ENCODE measurements around the gene BST2.

Gene BST2

DNA sequence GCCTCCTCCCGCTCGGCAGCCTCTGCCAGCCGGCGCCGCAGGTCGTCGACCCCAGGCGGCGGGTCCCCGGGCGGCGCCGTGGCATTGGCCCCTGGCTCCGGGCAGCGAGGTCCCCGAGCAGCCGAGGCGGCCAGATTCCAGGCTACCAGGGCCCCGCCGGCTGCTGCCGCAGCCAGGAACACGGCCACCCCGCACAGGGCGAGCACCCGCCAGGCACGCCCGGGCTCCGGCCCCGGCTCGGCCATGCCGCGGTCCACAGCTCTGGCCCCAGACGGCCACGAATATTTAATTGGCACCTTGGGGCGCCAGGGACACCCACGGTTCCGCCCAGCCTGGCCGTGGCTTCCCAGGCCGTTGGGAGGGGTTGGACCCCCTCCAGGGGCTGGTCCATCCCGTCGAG is 11.5 kb downstream of the BST2 start, which contains the start of gene CCDC194:
TSS of gene CCDC194 (minus strand) at position 283 of the 400 bp plus-strand sequence. CDS start at position 245, 38 bp downstream.
- H3K79me2 ChIP-seq (ENCODE audit: insufficient read depth, low read depth) = no peaks in the 10 kb centered on the region
- H2AFZ ChIP-seq (ENCODE audit: low read depth) = no peak within 1 kb of the TSS
- no peak within 1 kb of the TSS for H3K9ac ChIP-seq
- H3K4me2 ChIP-seq = peak within 1 kb of the TSS; percentile 95; the same call in 1 of the 2 replicates
- no peaks in the 10 kb centered on the region for H4K20me1 ChIP-seq (ENCODE audit: insufficient read depth)
- TF ChIP-seq, protein P1, sequence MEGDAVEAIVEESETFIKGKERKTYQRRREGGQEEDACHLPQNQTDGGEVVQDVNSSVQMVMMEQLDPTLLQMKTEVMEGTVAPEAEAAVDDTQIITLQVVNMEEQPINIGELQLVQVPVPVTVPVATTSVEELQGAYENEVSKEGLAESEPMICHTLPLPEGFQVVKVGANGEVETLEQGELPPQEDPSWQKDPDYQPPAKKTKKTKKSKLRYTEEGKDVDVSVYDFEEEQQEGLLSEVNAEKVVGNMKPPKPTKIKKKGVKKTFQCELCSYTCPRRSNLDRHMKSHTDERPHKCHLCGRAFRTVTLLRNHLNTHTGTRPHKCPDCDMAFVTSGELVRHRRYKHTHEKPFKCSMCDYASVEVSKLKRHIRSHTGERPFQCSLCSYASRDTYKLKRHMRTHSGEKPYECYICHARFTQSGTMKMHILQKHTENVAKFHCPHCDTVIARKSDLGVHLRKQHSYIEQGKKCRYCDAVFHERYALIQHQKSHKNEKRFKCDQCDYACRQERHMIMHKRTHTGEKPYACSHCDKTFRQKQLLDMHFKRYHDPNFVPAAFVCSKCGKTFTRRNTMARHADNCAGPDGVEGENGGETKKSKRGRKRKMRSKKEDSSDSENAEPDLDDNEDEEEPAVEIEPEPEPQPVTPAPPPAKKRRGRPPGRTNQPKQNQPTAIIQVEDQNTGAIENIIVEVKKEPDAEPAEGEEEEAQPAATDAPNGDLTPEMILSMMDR (conservative IDR thresholded peaks at IDR 0.05; ENCODE audit: low read depth, low read length) = no peak
- peaks cover 24% of the 10 kb centered on the region for H3K4me1 ChIP-seq (ENCODE audit: low read depth, poor library complexity, severe bottlenecking)
- H3K4me3 ChIP-seq (IDR thresholded peaks at IDR 0.05; ENCODE audit: insufficient read depth, low read depth, low read length) = no peak within 1 kb of the TSS
- H3K27me3 ChIP-seq (ENCODE audit: insufficient read depth, low read depth) = peaks cover 13% of the 10 kb centered on the region; the same call in 1 of the 2 replicates
- no peaks in the 10 kb centered on the region for H3K36me3 ChIP-seq (ENCODE audit: insufficient read depth)
- no peak within 1 kb of the TSS for H3K27ac ChIP-seq

DNA sequence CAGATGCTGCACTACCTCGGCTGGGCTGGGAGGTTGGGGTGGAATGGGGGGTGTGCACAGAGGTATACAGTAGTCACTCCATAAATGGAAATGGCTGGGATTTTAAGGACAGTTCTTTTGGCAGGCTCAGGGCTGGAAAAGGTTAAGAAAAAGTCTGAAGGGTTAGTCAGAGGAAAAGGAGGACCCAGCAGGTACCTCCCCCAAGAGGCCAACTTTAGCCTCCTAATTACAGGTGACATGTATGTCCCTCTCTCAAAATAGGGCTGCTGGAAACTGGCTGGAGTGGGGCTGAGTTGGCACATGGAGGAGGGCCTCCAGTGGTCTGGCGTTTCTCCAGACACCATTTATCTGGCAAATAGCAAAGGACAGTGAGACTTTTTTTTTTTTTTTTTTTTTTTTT is 12.4 kb downstream of the BST2 start:
- peak overlapping the region; percentile 95 for H3K4me2 ChIP-seq
- peaks cover 21% of the 10 kb centered on the region; the same call in 1 of the 2 replicates for H3K27me3 ChIP-seq (ENCODE audit: insufficient read depth, low read depth)
- no peaks in the 10 kb centered on the region for H4K20me1 ChIP-seq (ENCODE audit: insufficient read depth)
- no peak overlapping the region for H3K27ac ChIP-seq
- no peak overlapping the region for H3K4me3 ChIP-seq (IDR thresholded peaks at IDR 0.05; ENCODE audit: insufficient read depth, low read depth, low read length)
- no peak overlapping the region for H2AFZ ChIP-seq (ENCODE audit: low read depth)
- H3K9ac ChIP-seq = no peak overlapping the region
- no peaks in the 10 kb centered on the region for H3K36me3 ChIP-seq (ENCODE audit: insufficient read depth)
- TF ChIP-seq, protein P1 (conservative IDR thresholded peaks at IDR 0.05; ENCODE audit: low read depth, low read length) = no peak
- H3K4me1 ChIP-seq (ENCODE audit: low read depth, poor library complexity, severe bottlenecking) = peaks cover 24% of the 10 kb centered on the region
- H3K79me2 ChIP-seq (ENCODE audit: insufficient read depth, low read depth) = no peaks in the 10 kb centered on the region

DNA sequence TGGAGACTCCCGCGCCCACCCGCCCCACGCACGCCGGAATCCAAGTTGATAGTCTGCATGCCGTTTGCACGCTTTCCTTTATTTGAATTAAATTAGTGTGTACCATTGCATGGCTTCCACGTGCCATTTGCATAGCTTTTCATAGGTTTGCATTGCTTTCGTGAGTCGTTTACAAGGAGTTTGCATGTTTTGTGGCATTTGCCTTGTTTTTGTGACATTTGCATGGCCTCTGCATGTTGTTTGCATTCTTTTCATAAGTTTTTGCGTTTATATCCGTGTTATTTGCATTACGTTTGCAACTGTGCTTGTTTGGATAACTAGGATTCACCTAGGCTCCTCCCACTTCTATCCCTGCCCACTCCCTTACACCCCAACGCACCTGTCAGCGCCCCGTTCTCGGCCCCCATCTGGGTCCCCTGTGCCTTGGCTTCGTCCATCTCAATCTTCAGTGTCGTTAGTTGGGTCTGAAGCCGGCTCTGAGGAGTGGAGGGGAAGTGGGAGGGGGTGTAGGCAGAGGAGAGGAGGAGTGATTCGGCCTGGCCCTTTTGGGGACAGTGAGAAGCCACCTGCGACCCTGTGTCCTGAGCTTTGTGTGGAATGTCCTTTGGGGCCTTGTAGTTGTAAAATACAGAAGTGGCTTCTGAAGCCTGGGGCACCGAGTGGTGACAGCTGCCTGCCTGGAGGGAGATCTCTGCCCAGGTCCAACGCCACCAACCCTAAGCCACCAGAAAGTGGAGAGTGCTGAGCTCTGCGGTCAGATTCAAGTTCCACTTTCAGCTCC is 13.9 kb downstream of the BST2 start:
- H3K27ac ChIP-seq = peak overlapping the region; percentile 51
- H3K9ac ChIP-seq = no peak overlapping the region; the same call in 1 of the 2 replicates

DNA sequence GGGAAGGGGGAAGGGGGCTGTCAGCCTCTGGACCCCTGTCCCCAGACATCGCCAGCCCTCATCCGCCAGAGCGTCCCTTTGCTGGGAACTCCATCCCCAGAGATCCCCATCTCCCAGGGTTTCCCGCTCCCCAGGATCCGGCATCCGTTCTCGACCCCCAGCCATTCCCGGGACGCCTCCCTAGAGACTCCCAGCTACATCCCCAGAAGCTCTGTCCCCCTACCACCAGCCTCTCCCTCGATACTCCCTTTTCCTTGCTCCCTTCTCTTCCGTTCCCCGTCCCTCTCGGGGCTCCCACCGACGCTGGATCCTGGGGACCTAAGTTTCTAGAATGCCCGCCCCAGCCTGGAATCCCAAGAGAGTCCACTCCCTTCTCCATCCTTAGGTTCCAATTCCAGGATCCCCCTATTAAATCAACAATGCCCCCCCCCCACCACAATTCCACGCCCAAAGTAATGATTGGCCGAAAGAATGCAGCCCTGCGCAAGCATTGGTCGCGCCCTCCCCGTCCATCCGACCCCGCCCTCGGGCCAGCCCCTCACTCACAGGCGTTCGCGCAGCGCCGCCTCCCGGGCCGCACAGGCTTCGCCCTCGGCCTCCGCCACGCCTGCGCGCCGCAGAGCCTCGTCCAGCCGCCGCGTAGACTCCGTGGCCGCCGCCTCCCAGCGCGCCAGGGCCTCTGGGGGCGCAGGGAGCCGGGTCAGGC is 14.6 kb downstream of the BST2 start:
- Histone ChIP-seq H2AFZ (ENCODE audit: low read depth) (peak overlapping the region; percentile 66; the same call in 1 of the 2 replicates), H3K27me3 (ENCODE audit: insufficient read depth, low read depth) (peaks cover 26% of the 10 kb centered on the region; the same call in 1 of the 2 replicates), H3K27ac (no peak overlapping the region), H4K20me1 (ENCODE audit: insufficient read depth) (no peaks in the 10 kb centered on the region), H3K4me1 (ENCODE audit: low read depth, poor library complexity, severe bottlenecking) (peaks cover 24% of the 10 kb centered on the region), H3K79me2 (ENCODE audit: insufficient read depth, low read depth) (no peaks in the 10 kb centered on the region), H3K4me2 (peak overlapping the region; percentile 95), H3K36me3 (ENCODE audit: insufficient read depth) (no peaks in the 10 kb centered on the region), H3K4me3 (IDR thresholded peaks at IDR 0.05; ENCODE audit: insufficient read depth, low read depth, low read length) (no peak overlapping the region), H3K9ac (no peak overlapping the region)
- TF ChIP-seq, protein P1 (conservative IDR thresholded peaks at IDR 0.05; ENCODE audit: low read depth, low read length) = 0 out of 2 replicates have a peak, but pooled peaks have one; percentile 33

More for the DNA sequence above, 13.9 kb downstream of the BST2 start:
- no peaks in the 10 kb centered on the region for H3K79me2 ChIP-seq (ENCODE audit: insufficient read depth, low read depth)
- no peaks in the 10 kb centered on the region for H4K20me1 ChIP-seq (ENCODE audit: insufficient read depth)
- H3K36me3 ChIP-seq (ENCODE audit: insufficient read depth) = no peaks in the 10 kb centered on the region
- peak overlapping the region; percentile 66 for H2AFZ ChIP-seq (ENCODE audit: low read depth)
- H3K4me1 ChIP-seq (ENCODE audit: low read depth, poor library complexity, severe bottlenecking) = peaks cover 24% of the 10 kb centered on the region
- H3K4me2 ChIP-seq = peak overlapping the region; percentile 95
- no peak overlapping the region for H3K4me3 ChIP-seq (IDR thresholded peaks at IDR 0.05; ENCODE audit: insufficient read depth, low read depth, low read length)
- peaks cover 26% of the 10 kb centered on the region; the same call in 1 of the 2 replicates for H3K27me3 ChIP-seq (ENCODE audit: insufficient read depth, low read depth)
- TF ChIP-seq, protein P1 (conservative IDR thresholded peaks at IDR 0.05; ENCODE audit: low read depth, low read length) = no peak

Measured in KMS-11 (cell line).